ENCODE measurements around the gene LSR.

GRCh38 chr19:35316560-35316959 lies 67.8 kb downstream of the LSR start:
- TF ChIP-seq EZH2 (IDR thresholded peaks at IDR 0.05; ENCODE audit: borderline replicate concordance, low read length) (no peak), CTCF (IDR thresholded peaks at IDR 0.05; ENCODE audit: low read length) (no peak)
